Stimulated activated CD8-positive, alpha-beta memory T cell treated with anti-CD3 and anti-CD28 coated beads, Interleukin-4, amount 100 ng/mL, for 48 hours (primary cell): ENCODE data around the gene SH3D21.

Source experiments
- DNase-seq: peaks from one replicate; pipeline ENCODE4 v3.0.0-alpha.2; 2020

SH3D21 gene

DNA sequence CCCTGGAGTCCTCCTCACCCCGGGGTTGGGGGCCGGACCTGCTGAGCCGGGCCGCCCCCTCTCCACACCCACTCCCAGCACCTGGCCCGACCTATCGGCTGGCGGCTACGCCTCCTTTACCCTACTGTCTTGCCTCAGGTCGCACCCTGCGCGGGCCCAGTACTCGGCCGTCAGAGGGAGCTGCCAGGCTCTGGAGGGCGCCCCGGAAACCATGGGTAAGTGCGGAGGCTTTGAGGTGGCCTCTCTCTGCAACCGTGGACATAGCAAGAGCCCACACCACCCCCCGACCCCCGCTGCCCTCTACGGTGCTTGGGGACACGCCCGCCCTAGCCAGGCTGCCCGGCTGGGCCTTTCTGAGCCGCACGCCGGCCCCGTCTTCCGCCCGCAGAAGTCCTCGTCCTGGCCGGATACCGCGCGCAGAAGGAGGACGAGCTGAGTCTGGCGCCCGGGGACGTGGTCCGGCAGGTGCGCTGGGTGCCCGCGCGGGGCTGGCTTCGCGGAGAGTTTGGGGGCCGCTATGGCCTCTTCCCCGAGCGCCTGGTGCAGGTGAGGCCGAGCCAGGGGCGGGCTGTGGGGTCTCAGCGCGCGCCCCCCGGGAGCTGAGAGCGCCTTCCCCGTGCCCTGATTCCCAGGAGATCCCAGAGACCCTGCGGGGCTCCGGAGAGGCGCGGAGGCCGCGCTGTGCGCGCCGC is at the start of gene SH3D21:
SH3D21 (plus strand) TSS at position 159 of the 692 bp plus-strand sequence; CDS start at position 212, 53 bp downstream.
- peak; percentile 73 for DNase-seq

DNA sequence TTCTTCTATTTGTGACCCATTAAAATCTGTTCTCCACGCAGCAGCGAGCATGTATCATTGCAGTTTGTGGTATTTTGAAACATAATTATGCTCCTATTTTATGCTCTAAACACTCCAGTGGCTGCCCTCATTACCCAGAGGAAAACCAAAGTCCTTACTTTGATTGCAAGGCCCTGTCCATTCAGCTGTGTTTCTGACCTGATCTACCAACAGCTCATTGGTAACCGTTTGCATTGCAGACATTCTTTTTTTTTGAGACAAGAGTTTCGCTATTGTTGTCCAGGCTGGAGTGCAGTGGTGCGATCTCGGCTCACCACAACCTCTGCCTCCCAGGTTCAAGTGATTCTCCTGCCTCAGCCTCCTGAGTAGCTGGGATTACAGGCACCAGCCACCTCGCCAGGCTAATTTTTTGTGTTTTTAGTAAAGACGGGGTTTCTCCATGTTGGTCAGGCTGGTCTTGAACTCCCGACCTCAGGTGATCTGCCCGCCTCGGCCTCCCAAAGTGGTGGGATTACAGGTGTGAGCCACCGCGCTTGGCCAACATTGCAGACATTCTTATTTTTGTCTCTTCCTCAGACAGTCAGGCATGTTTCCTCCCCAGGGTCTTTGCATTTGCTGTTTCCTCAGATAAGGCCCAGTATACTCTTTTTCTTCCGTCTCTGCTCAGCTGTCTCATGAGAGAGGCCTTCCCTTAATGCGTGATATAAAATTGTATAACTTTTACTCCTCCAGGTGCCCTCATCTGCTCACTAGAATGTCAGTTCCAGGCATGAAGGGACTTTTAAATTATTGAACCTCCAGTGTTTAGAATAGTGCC is 49.4 kb upstream of the SH3D21 start:
- no peak for DNase-seq

DNA sequence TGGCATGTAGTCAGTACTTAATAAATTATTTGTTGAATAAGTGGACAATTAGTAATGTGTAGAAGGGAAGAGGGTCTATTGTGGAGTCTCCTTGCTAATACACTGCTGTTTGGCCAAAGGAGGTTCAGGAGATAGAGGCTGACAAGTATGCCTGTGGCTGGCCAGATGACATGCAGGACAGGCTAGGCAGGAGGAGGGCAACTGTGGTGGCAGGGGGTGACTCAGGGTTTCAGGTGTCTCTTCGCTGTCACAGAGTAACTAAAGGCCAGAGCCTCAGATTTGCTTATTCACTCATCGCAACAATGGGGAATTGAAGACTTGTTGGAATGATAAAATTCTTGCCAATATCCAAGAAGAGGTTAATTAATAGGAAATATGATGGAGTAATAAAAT is 48.8 kb upstream of the SH3D21 start:
- peak; percentile 39 for DNase-seq

DNA sequence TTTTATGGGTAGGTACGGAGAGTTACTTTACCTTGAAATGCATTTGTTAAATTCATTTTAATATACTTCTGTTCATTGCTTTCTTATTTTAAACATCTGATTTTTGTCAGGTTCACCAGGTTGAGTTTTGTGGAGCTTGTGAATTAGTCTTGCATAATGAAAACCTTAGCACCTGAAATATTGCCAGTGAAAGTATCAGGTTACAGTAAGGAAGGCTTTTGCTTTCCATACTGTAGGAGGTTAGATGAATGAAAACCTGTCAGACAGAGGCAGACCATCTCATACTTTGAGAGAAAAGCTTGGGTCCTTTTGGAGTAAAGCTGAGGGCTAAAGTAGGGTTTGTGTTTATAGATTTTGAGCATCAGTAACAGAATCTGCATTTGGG is 47.2 kb upstream of the SH3D21 start:
- DNase-seq, result no peak

DNA sequence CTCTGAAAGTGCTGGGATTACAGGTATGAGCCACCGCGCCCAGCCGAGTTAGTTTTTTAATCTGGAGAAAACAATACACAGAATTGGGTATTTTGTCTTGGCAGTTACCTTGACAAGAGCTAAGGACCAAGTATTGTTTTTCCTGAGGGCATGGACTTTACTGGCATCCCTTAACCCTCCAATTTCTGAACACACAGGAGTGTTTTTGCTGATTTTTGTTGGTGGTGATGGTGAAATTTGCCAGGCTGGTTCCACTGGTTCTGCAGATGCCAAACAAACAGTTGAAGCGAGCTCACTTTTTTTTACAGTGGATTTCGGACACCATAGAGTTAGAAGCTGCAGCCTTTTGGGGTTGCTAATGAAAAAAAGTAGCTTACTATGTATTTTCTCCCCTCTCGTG is 37.2 kb upstream of the SH3D21 start:
- DNase-seq, result no peak

DNA sequence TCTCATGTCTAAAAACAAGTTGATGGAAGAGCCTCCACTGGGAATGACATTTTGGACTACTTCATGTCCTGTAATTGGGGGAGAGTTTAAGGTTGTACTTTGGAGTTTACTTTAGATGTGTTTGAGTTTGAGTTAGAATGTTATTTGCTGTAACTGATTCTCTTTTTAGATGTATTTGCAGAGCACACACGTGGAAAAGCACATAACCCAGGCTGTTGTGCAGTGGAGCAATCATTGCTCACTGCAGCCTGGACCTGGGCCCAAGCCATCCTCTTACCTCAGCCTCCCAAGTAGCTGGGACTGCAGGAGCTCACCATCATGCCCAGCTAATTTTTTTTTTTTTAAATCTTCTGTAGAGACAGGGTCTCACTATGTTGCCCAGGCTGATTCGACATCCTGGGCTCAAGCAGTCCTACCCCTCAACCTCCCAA is 36.7 kb upstream of the SH3D21 start:
- DNase-seq, result no peak

DNA sequence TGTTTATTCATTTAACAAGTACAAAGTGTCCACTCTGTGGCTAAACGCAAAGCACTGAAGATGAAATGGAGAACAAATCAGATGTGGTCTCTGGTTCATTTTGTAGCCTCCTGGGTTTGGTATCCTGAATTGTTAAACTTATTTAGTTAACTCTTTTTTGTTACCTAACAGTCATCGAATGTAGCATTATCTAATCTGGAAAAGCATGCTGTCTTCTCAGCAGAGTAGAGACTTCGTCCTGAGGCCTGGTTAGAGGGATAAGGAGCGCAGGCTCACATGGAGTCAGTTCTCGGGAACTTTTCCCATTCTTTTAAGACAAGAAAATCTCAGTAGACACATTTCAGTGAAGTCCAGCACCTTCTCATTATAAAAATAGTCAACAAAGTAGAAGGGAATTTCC is 33.1 kb upstream of the SH3D21 start:
- DNase-seq, result no peak

DNA sequence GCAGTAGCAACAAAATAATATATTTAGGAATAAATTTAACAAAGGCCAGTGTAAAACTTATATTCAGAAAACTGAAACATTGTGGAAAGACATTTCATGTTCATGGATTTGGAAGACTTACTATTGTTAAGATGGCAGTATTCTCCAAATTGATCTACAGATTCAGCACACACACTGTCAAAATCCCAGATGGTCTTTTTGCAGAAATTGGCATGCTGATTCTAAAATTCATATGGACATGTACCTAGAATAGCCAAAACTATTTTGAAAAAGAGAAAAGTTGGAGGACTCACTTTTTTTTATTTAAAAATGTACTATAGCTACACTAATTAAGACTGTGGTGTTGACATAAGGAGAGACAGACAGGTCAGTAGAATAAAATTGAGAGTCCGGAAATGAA is 32.0 kb upstream of the SH3D21 start:
- DNase-seq, result no peak

DNA sequence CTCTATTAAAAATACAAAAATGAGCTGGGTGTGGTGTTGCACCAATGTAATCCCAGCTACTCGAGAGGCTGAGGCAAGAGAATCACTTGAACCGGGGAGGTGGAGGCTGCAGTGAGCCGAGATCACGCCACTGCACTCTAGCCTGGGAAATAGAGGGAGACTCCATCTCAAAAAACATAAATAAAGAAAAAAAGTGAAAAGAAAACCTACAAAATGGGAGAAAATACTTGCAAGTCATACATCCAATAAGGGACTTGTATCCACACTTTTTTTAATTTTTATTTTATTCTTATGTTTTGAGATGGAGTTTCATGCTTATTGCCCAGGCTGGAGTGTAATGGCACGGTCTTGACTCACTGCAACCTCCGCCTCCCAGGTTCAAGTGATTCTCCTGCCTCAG is 29.5 kb upstream of the SH3D21 start:
- DNase-seq, result no peak

DNA sequence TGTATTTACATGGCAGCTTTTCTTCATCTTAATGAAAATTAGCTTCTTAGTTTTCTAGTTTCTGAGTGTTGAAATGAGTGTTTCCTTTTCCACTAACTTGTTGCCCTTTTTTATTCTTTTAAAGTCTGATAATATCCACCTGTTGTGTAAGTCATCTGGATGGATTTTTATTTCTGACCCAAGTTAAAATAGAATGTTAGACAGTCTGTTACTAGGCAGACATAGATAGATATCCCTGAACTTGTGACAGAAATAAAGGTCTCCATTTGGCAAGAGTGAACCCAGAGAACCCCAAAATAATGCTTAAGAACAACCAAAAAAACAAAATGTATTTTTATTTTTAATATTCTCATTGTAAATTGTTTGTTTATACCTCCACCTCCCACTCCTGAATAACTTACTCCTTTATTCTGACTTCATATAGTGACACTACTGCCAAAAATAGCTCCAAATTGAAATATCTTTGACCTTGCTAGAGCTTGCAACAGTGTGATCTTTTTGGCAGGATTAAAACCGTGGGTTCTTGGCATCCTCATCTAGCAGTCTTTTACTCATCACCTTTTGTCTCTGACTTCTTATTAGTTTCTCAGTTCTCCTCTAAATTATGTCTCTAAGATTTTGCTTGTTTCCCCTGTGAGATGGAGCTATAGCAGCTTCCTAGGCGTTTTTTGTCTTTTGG is 26.9 kb upstream of the SH3D21 start:
- DNase-seq, result no peak

DNA sequence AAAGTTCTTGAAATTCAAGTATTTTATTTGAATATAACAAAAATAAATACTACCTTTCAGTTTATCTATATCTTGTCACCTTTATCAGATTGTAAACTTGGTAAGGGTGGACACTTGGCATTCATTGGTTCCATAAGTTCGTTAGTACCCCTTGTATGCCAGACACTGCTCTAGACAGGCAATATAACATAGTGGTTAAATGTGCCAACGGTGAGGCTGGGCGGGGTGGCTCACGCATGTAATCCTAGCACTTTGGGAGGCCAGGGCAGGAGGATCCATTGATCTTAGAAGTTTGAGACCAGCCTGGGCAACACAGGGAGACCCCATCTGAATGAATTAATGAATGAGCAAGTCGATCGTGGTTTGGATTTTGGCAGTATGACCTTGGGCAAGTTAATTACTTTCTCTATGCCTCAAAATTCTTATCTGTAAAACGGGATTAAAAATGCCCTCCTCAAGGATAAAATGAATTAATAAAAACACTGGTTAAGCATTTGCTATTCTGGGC is 26.3 kb upstream of the SH3D21 start:
- DNase-seq, result no peak

DNA sequence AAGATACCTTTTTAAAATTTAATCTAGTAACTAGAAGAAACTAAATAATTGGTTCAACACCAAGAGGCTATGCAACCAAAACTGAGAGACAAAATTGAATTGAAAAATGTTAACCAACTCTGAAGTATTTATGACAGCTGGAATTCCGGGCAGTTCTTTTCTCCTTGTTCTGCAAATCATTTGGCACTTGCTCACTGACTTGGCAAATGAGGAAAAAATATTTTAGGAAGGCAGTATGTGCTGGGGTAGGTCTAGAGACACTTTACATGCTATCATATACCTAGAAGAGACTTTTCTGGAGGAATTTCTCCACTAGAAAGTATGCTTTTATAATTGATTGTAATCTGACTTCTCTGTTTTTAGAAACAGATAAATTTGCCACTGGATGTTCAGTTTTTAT is 22.1 kb upstream of the SH3D21 start:
- DNase-seq, result no peak

DNA sequence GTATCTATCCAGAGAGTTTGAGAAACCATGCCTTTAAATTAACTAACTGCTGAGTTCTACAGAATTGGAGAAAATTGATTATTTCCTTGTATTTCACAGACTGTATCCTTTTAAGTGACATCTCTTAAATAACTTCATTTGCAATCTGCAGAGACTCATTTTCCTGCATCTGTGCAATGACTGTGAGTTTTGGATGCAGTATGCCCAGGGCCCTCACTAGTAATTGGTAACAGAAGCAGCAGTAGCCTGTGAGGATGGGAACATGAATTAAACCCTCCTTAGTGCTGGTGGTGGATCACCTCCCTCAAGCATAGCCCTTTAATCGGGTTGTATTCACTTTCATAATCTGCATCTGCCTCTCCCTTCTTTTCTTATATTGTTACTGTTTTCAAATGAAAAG is 21.7 kb upstream of the SH3D21 start:
- DNase-seq, result no peak

DNA sequence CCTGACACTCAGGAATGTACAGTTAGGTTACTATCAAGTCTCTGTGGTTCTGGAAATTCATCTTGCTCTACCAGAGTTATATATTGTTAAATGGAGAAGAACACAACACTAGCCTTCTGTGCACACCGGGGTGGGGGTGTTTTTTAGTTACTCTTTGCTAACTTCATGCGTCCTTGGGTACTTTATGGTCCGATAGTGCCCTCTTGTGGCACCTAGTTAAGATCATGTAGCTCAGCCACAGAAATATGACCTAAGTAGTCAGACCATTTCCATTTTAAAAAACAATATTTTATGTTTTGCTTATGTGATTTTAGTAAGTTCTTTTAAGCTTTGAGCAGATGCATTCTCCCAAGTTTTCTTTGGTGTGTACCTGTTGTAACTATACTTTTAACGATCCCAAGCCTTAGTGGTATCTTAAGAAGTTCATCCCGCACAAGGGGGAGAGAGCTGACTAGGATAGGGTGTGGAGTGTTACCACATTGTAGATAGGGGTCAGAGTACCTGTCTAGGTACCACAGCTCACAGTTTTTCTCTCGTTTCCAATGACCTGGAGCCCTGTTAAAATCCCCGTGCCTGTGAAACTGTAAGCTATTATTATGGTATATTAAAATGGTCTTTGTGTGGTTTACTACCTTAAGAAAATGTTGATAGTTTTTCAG is 20.6 kb upstream of the SH3D21 start:
- DNase-seq, result peak; percentile 60

DNA sequence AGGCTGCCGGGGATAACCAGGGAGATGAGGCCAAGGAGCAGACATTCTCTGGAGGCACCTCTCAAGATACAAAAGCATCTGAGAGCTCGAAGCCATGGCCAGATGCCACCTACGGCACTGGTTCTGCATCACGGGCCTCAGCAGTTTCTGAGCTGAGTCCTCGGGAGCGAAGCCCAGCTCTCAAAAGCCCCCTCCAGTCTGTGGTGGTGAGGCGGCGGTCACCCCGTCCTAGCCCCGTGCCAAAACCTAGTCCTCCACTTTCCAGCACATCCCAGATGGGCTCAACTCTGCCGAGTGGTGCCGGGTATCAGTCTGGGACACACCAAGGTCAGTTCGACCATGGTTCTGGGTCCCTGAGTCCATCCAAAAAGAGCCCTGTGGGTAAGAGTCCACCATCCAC is 19.4 kb upstream of the SH3D21 start:
- no peak for DNase-seq

DNA sequence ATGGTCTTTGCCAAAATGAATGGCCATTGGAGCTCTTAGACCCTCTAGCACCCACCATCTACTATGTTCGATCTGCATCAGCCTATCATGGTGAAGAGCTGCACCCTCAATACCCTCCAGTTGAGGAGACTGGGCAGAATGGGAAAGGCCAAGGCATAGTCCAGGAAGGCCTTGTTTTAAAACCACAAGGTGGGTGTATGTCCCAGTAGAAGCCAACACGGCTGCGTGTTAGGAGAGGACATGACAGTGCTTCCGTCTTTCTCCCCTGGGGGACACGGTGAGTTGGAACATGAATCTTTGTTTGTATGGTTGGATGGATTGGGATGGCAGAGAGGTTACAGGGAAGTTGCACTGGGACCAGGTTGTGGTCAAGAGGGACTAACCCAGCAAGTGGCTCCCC is 18.6 kb upstream of the SH3D21 start:
- no peak for DNase-seq

DNA sequence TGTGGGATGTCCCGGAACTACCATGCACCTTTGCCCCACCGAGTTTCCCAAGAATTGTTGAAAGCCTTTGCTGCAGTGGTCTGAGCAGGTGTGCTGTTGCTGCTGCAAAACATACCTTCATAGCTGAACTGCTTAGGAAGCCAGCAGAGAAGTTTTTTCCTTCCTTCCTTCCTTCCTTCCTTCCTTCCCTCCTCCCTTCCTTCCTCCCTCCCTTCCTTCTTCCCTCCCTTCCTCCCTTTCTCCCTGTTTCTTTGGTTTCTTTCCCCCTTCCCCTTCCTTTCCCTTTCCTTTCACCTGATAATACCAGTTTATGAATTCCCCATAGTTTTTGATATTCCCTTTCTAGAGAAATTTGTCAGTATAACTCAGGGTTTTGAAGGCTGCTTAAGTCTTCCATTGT is 10.8 kb upstream of the SH3D21 start:
- no peak for DNase-seq

DNA sequence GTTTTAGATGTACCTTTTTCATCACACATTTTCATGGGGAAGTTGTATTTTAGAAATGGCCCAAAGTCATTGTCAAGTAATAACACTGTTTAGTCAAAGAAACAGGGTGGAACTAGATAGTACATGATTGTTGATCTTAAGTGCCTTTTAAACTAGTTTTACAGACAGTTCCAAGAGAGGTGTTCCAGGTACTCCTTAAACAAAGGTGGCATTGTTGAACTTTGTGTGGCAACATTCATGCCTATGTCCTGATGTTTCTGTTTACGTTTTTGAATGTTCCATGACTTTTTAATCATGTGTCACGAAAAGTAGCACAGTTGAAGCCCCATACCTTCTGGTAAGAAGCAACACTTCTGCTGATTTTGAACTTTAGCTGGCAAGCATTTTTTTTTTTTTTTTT is 9.1 kb upstream of the SH3D21 start:
- no peak for DNase-seq

DNA sequence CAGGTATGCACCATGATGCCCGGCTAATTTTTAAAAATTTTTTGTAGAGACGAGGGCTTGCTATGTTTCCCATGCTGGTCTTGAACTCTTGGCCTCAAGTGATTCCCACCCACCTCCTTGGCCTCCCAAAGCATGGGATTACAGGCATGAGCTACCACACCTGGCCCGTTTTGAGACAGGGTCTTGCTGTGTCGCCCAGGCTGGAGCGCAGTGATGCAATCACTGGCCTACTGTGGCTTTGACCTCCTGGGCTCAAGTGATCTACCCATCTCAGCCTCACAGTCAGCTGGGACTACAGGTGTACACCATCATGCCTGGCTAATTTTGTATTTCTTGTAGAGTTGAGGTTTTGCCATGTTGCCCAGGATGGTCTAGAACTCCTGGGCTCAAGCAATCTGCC is 7.5 kb upstream of the SH3D21 start:
- DNase-seq, result no peak

DNA sequence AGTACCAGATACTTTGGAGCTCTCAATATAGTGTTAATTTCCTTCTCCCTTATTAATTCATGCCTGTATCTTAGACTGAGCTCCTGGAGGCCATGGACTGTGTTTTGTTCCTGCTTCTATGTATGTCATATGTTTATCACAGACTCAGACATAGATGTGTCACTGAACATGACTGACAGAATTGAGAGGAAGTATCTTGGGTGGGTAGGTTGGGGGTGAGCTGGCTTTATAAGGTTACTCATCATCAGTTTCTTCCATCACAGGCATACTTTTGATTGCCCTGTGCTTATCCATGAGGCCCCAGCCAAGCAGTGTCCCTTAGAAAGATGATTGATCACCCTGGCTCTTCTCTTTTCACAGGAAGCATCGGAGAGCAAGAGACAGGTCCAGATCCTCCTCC is 5.6 kb upstream of the SH3D21 start:
- no peak for DNase-seq

DNA sequence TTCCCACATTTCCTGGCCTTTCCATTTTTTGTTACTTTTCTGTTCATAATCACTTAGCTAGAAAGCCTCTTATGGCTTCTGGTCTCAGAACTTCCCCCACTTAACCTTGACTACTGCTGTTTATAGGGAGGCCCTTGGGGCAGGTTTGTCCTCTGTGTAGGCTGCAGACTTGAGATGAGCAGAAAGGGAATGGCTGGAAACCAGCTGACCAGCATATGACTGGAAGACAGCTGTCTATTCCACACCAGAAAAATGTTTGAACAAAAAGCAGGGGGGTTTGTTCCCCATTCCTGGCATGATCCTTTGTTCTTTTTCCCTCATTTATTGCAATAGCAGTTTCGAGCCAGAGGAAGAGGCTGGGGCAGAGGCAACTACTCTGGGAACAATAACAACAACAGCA is 4.9 kb upstream of the SH3D21 start:
- DNase-seq, result no peak

DNA sequence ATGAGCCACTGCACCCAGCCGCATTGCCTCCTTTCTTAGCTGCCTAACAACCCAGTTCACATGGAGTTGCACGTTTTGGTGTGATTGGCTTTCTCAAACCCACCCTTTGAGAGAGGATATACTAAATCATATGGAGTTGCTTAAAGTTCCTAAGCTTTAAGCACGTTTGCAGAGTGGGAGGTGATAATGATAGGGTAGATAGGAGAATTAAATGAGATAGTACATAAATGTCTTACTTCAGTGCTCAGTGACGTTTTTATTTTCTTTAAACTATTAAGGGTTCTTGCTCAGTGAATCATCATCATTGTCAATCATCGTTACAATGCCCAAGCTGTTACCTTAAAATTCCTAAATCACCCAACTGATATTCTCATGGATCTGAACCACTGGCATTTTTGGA is 2.9 kb upstream of the SH3D21 start:
- DNase-seq, result no peak

DNA sequence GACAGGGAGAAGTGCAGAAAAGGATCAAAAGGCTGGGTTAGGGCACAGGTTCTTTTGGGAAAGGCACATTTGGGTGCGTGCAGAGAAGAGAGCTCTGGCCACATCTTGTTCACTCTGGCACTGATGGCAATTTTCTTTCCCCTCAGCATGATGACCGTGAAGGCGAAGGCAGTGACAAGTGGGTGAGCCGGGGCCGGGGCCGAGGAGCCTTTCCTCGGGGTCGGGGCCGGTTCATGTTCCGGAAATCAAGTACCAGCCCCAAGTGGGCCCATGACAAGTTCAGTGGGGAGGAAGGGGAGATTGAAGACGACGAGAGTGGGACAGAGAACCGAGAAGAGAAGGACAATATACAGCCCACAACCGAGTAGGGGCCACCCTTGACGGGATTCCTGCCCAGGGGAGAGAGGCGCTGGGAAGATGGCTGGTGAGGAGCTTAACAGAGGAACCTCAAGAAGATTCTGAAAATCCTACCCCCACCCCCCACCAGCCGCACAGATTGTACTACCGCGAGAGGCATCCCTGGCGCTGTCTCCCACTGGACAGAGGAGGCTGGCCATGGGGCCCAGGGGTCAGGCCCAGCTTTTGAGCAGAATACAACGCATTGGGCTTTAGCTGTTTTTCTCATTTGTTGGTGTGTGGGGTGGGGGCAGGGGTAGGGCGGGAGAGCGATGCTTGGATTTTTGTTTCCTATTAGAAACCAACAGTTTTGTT is 2.4 kb upstream of the SH3D21 start:
- no peak for DNase-seq
